Fibroblast of lung (primary cell): ENCODE data around the gene TBC1D17.

Experiments used
- CTCF ChIP-seq, 2 donors: IDR thresholded peaks in 1 of 2; conservative IDR thresholded peaks in 1 of 2; 1 replicate in 1 of 2; 2 replicates in 1 of 2; pipeline ENCODE4 v1.5.1; 2011 to 2012; ENCODE audit warnings: low read length in 2 of 2, control low read depth in 1 of 2, inconsistent platforms in 1 of 2, low read depth in 1 of 2, mild to moderate bottlenecking in 1 of 2
- EZH2 ChIP-seq: IDR thresholded peaks from 2 replicates; pipeline ENCODE4 v1.5.1; 2012; ENCODE audit warnings: low read length, control low read depth, mild to moderate bottlenecking; ENCODE audit errors: missing control alignments

GRCh38 chr19:49930483-49931011 lies 53.0 kb downstream of the TBC1D17 start:
- TF ChIP-seq CTCF (conservative IDR thresholded peaks at IDR 0.05 in 1 of 2, IDR thresholded peaks at IDR 0.05 in 1 of 2; ENCODE audit: low read depth in 1 of 2, low read length in 2 of 2): no peak
- TF ChIP-seq EZH2: no peak
